UCSD-AML1 (cell line): ENCODE data around the gene VPS35.

ENCODE experiments used
- DNase-seq: peaks from one replicate; lab custom pipeline; 2025; ENCODE audit not compliant: unreplicated experiment; lab: John Stamatoyannopoulos, UW

The VPS35 gene

DNA sequence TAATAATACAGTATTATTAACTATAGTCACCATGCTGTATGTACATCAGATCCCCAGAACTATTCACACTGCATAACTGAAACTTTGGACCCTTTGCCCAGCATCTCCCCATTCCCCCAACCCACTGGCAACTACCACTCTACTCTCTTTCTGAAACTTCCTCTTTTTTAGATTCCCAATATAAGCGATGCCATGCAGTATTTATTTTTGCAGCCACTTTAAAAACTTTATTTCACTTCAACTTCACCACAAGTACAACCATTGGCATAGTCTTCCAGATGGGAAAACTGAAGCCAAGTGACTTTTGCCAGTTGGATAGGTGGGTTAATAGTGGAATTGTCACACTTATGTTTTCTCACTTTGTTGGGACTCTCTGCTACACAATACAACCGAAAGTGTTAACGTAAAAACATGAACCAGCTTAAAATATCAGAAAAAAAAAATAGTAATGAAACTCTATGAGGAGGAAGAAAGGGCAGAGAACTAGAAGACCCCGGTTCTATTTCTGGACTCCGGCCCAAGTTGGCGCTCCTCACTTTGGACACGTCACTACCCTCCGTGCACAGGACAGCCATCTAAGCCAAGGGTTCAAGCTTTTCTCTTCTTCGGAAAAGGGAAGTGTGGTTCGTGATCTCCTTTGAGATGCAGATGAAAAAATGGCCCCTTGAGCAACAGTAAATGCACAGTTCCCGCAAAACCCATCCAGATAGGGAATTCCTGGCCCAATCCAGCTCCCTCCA is 68.5 kb downstream of the VPS35 start:
- DNase-seq, result no peak

DNA sequence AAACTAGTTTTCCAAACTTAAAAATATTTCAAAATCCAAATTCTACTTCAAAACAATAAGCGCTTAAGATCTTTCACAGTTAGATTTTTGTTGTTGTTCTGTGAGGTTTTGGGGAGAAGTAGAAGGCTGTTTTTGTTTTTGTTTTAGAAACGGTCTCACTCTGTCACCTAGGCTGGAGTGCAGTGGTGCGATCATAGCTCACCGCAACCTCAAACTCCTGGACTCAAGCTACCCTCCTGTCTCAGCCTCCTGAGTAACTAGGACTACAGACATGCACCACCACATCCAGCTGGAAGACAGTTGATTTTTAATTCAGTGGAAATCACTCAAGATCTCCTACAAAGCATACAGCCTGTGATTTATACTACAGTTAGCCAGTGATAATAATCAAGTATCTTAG is 70.5 kb downstream of the VPS35 start:
- DNase-seq, result no peak

DNA sequence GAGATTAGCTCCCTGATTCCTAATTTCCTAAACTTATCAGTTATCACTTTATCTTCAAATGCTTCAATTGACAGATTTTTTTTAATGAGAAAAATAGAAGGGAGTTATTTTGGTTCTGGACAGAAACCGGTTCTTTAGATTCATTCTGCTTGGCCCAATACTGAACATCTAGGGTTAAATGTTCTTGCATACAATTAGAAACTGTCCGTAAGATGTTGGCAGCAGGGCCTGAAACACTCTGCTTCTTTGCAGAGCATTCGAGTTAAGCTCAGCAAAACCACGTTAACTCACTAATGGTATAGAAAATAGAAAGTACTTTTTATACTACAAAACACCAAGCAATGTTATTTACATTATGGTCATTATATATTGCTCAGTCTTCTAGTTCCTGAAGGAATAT is 75.0 kb downstream of the VPS35 start:
- no peak for DNase-seq

DNA sequence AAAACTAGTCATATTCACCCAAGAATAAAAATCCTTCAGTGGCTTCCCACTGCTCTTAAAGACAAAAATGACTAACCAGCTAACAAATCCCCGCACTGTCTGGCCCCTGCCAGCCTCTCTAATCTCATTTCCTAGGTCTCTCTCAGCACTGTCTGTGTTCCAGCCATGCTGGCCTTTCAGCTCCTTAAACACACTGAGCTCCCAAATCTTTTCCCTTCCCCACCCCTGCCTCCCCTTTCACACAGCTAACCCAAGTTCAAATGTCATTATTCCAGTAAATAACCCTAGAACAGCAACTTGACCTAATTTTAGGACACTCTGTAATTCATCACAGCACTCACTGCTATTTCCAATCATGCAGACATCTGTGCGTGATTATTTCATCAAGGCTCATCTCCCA is 75.6 kb downstream of the VPS35 start:
- DNase-seq, result no peak

GRCh38 chr16:46612121-46612520 is 76.9 kb downstream of the VPS35 start:
- no peak for DNase-seq

- no peak for DNase-seq
Measured at GRCh38 chr16:46607529-46607928, 81.4 kb downstream of the VPS35 start.

DNA sequence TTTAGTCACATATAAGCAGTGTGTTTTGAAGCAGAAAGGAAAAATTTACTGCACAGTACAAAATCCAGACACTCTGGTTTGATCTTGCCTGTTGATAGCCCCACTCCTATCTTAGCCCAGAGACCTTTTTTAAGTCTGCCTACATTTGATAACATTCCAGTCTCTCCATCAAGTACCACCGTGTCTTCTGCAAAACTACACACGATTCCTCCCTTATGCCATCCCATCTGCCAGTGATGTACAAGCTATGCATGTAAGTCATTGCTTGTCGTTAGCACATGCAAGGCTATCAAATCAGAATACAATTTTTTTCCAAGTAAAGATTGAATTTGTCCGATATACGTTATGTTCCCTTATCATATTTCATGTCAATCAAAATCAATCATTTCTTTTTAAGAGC is 82.7 kb downstream of the VPS35 start:
- no peak for DNase-seq
